GM18873 (cell line): ENCODE data around the gene POLR2I.
"Not testable (repeated sequence)": the region's sequence is repeated elsewhere in the genome, so short reads cannot be mapped to it uniquely, and the experiment has no call there.

Experiments
- ATAC-seq: cut with Tn5 transposase; IDR thresholded peaks from one replicate; pipeline ENCODE4 v1.9.1; 2021; ENCODE audit warnings: mild to moderate bottlenecking, moderate library complexity, moderate number of reproducible peaks; ENCODE audit not compliant: unreplicated experiment, low FRiP score

The POLR2I gene

GRCh38 chr19:36136964-36137686, 22.4 kb upstream of the POLR2I start:
- ATAC-seq, result no peak

- not testable (repeated sequence) for ATAC-seq
These were observed 20.2 kb upstream of the POLR2I start for GRCh38 chr19:36134867-36135266.

GRCh38 chr19:36131221-36131620, 16.5 kb upstream of the POLR2I start:
- ATAC-seq, result not testable (repeated sequence)

- no peak for ATAC-seq
These were observed 13.7 kb upstream of the POLR2I start for GRCh38 chr19:36128392-36128736.

GRCh38 chr19:36125557-36125956, 10.9 kb upstream of the POLR2I start:
- ATAC-seq, result no peak

- ATAC-seq, result no peak
These were observed 6.9 kb upstream of the POLR2I start for GRCh38 chr19:36121486-36122124.

- ATAC-seq, result no peak
These were observed 6.3 kb upstream of the POLR2I start for GRCh38 chr19:36120984-36121358.

GRCh38 chr19:36120092-36120983, 5.7 kb upstream of the POLR2I start:
- ATAC-seq, result no peak

- ATAC-seq, result no peak
These were observed 1.6 kb upstream of the POLR2I start for GRCh38 chr19:36116344-36116637.

GRCh38 chr19:36115453-36116343, 1.0 kb upstream of the POLR2I start, which contains the start of gene TBCB:
TSS of gene TBCB (plus strand) at chr19:36115468. CDS start at chr19:36115561, 93 bp downstream.
- ATAC-seq, result no peak

- no peak for ATAC-seq
These were observed 568 bp downstream of the POLR2I start for GRCh38 chr19:36113894-36114720.

- no peak for ATAC-seq
These were observed 1.2 kb downstream of the POLR2I start for GRCh38 chr19:36113425-36113824.

GRCh38 chr19:36112678-36113077, 2.0 kb downstream of the POLR2I start:
- no peak for ATAC-seq

GRCh38 chr19:36111200-36111539, 3.5 kb downstream of the POLR2I start:
- no peak for ATAC-seq

- ATAC-seq, result no peak
These were observed 4.0 kb downstream of the POLR2I start, which contains the start of gene OVOL3 for GRCh38 chr19:36110487-36111199. TSS of gene OVOL3 (plus strand) at chr19:36111143. CDS start at chr19:36111203, 60 bp downstream.

- ATAC-seq, result no peak
These were observed 6.0 kb downstream of the POLR2I start for GRCh38 chr19:36108684-36109083.

- no peak for ATAC-seq
These were observed 7.7 kb downstream of the POLR2I start for GRCh38 chr19:36106991-36107390.

GRCh38 chr19:36106441-36106840, 8.2 kb downstream of the POLR2I start:
- no peak for ATAC-seq
